Hematopoietic multipotent progenitor cell treated with erythropoietin and hydrocortisone succinate and interleukin-3 and kit ligand, for 4 days (in vitro differentiated cells): Measurements from ENCODE around the gene CEPT1.
"Not testable (repeated sequence)": the region's sequence is repeated elsewhere in the genome, so short reads cannot be mapped to it uniquely, and the experiment has no call there.

Experiments
- DNase-seq: peaks from one replicate; pipeline ENCODE4 v3.0.0-alpha.2; 2015

CEPT1 gene

DNA sequence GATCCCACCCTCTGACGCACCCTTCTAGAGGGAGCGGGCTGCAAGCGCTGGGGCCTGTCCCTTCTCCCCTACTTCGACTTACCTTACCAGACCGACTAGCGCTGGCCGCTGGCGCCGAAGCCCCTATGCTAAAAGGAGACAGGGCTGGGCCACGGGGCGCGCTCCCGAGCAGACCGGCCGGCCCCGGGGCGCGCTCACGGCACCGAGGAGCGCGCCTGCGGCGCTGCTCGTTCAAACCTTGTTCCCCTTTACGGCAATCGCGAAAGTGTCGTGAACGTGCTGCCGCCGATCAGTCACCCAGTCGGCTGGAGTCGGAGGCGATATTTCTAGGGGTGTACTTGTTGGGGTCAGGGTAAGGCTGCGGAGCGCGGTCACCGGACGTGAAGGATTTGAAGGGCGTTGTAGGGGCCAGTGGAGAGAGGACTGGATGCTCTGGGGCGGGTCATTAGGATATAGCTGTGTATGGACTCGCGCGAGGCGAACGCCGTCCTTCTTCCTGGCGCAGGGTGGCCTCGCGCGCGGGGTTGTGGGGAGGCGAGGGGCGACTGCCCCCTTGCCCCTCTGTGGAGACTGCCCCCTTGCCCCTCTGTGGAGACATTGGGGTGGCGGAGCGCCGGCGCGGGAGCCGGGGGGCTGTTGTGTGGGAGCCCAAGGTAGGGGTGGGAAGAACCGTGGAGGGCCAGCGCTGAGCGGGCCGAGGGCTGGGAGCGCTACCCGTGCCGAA, at the start of gene CEPT1, which contains the start of gene DRAM2:
TSS of gene CEPT1 (plus strand) at position 268 of the 724 bp plus-strand sequence. CDS start 7,492 bp downstream, outside the sequence.
TSS of gene DRAM2 (minus strand) at position 138 of the 724 bp plus-strand sequence. CDS start 8,539 bp downstream, outside the sequence.
- peak; percentile 97 for DNase-seq

DNA sequence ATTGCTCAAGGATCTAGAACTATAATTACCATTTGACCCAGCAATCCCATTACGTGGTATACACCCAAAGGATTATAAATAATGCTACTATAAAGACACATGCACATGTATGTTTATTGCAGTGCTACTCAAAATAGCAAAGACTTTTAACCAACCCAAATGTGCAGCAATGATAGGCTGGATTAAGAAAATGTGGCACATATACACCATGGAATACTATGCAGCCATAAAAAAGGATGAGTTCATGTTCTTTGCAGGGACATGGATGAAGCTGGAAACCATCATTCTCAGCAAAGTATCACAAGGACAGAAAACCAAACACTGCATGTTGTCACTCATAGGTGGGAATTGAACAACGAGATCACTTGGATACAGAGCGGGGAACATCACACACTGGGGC, 44.6 kb upstream of the CEPT1 start:
- not testable (repeated sequence) for DNase-seq

DNA sequence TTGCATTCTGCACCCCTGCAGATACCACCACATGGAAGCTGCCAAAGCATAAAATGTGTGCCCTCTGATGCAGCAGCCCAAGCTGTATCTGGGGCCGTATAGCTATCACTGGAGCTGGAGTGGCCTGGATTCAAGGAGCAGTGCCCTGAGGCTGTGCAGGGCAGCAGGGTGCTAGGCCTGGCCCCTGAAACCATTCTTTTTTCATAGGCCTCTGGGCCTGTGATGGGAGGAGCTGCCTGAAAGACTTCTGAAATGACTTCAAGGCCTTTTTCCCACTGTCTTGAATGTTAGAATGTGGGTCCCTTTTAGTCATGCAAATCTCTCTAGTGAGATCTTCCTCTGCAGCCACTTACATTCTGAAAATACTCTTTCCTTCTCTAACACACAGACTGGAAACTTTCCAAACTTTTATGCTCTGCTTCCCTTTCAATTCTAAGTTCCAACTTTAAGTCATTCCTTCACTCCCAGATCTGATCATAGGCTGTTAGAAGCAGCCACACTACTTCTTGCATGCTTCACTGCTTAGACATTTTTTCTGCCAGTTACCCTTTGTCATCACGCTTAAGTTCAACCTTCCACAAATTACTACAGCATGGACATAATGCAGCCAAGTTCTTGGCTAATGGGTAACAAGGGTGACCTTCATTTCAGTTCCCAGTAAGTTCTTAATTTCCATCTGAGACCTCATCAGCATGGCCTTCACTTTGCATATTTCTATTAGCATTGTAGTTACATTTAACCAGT, 42.5 kb upstream of the CEPT1 start:
- DNase-seq: no peak

DNA sequence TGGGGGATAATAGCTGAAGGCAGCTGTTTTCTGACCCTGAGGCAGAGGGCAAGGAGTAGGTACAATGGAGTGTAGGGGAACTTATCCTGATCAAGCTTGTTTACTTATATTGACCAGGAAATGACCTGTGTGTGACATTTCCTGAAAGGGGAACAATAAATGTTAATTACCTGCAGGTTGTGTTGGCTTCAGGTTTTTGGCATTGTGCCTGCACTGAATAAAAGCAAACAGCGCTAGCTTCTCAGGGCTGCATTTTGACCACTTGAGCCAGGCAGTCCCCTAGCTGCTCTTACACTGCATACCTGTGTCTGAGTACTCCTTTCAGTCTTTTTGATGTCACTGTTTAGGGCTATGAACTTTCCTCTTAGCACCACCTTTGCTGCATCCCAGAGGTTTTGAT, 40.7 kb upstream of the CEPT1 start:
- no peak for DNase-seq

DNA sequence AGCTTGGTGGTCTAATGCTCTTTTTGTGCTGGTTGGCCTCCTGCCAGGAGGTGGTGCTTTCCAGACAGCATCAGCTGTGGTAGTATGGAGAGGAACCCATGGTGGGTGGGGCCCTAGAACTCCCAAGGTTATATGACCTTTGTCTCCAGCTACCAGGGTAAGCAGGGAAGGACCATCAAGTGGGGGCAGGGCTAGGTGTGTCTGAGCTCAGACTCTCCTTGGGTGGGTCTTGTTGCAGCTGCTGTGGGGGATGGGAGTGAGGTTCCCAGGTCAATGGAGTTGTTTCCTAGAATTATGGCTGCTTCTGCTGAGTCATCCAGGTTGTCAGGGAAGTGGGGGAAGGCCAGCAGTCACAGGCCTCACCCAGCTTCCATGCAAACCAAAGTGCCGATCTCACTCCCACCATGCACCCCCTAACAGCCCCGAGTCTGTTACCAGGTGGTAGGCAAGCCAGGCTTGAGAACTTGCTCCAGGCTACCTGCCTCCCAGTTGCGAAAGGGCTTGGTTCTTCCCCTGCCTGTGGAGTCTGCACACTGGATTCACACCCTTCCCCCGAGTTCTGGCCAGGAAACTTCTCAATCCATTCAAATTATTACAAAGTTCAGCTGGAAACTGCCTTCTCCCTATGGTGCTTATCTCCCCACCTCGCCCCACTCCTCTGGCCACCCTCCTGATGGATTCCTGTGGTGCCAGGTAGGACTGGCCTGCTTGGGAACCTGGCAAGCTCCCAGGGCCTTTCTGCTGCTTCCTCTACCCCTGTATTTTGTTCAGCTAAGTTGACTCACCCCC, 38.0 kb upstream of the CEPT1 start:
- DNase-seq: no peak

DNA sequence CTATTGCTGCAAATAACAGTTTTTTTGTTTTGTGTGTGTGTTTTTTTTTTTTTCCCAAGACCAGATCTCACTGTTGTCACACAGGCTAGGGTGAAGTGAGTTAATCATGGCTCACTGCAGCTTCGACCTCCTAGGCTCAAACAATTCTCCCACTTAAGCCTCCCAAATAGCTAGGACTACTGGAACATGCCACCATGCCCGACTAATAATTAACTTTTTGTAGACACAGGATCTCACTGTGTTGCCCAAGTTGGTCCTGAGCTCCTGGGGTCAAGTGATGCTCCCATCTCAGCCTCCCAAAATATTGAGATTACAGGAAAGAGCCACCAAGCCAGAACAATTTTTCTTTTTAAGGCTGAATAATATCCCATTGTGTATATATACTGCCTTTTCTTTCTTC, 35.0 kb upstream of the CEPT1 start:
- no peak for DNase-seq

DNA sequence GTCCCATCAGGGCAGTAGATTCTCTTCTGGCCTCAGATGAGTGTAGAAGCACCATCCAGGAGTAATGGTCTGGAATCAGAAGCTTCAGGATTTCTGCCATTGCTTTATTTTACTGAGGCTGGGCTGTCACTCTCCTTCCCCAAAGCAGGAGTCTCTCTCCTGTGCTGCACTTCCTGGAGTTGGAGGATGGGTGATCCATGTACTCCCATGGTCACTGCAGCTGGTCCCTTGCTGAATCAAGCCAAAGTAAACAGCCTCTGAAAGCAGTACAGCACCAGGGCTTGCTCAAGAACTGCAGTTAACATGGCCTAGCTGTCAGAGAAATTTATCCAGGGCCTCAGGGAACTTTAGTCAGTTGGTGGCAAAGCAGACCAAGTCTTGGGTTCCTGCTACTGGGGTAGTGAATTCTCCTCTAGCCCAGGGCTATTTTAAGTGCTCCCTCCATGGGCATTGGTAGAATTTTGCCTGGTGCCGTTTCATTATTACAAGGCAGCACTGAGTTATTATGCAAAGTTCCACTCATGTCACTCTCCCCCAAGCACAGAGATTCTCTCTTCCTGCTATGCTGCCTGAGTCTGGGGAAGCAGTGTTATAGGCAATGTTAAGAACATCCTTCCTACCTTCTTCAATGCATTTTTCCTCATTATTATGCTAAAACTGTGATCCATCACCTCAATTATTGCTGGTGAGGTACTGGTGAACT, 29.7 kb upstream of the CEPT1 start:
- no peak for DNase-seq

DNA sequence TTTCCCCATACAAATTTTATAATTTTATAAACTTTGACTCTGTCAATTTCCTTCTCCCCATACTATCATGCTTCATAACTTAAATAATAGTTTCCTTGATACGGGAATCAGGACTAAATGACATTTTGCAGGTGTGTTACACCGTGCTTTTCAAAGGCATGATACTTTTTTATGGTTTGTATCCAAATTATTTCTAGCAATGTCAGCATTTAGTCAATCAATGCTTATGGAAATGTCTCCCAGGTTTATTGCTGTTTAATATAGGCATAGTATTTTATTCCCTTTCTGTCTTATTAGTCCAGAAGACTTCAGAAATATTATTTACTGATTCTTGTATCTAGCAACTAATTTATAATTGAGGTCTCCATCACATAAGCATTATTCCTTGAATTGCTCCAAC, 23.5 kb upstream of the CEPT1 start:
- DNase-seq: no peak

DNA sequence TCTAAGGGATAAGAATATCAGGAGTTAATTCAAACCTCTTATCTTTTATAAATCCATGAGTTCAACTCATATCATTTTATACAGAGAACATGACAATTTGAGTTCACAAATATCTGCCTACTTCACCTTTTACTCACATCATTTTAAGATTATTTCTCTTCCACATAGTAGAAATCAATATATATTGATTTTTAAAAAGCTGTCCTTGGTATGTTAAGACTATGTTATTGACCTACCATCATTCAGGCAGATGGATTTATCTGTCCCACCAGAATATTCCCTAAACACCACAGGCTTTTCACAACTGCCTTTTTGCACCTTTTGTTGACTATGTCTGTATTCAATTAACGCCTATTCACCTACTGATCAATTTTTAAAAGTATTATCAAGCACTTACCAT, 13.7 kb upstream of the CEPT1 start:
- no peak for DNase-seq

DNA sequence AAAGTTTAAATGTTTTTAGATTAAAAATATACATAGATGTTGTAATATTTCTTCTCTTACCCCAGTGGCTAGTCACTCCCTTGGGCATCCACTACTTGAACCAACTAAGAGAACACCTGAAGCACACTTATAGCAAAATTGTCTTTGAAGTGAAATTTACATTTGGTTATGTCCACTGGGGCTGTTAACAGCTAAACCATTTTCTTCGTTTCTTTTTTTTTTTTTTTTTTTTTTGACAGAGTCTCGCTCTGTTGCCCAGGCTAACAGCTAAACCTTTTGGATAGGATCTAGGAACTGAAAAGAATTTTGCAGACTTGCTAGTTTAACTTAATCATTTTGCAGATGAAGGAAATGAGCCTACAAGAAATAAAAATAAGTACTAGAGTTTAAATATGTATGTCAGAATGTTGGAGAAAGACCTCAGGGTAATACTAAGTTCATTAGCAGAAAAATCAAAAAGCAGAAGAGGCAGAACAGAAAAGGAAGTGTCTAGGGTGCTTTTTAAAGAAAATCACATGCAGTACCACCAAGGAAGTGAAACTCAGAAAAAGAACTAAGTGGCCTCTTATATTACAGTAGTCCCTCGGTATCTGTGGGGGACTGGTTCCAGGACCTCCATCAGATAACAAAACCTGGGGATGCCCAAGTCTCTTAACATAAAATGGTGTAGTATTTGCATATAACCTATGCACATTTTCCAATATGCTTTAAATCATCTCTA, 11.9 kb upstream of the CEPT1 start:
- DNase-seq: peak; percentile 12

DNA sequence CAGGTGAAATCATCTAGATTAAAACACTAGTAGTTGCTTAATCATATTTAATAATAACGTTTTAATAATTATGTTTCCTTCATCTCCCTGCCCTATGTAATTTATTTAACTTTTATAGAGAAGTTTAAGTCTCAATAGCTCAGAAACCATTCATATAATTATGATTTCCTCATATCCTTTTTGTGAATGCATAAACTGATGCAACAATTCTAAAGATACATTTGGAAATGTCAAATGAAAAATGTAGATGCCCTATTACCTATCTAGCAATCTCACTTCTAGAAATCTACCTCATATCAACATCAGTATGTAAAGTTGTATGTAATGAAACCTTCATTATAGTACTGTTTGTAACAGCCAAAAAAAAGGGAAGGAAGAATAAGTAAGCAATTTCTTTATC, 10.6 kb upstream of the CEPT1 start:
- peak; percentile 7 for DNase-seq

DNA sequence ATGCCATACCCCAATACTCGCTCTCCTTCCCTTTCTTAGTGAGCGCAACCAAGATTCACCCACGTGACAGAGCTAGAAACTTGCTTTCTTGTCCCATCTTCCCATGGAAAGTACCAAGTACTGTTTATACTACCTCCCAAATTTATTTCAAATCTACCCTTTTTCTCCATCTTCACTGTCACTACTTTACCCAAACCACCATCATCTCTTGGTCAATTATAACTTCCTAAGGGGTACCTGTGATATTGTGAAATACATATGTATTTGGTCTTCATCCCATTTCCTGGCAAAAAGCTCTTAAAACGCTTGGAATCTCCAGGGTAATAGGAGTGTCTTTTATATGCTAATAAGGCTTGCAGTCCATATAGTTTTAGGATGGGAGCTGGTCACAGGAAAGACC, 8.3 kb upstream of the CEPT1 start:
- no peak for DNase-seq

DNA sequence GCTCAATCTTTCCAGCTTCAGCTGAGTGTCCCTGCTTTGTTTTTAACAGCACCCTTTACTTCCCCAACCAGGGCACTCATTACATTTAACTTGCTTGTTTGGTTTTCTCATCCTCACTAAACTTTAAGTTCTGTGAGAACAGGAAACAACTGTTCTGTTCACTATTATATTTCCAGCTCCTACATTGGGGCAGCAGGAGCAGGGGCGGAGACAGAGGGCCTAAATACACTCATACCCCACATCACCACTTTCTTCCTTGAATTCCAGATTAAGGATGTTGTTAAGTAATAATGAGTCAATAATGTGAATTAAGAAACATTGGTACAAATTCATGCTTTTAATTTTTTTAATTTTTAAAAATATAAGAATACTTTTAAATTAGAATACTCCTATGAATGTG, 6.2 kb upstream of the CEPT1 start:
- no peak for DNase-seq

DNA sequence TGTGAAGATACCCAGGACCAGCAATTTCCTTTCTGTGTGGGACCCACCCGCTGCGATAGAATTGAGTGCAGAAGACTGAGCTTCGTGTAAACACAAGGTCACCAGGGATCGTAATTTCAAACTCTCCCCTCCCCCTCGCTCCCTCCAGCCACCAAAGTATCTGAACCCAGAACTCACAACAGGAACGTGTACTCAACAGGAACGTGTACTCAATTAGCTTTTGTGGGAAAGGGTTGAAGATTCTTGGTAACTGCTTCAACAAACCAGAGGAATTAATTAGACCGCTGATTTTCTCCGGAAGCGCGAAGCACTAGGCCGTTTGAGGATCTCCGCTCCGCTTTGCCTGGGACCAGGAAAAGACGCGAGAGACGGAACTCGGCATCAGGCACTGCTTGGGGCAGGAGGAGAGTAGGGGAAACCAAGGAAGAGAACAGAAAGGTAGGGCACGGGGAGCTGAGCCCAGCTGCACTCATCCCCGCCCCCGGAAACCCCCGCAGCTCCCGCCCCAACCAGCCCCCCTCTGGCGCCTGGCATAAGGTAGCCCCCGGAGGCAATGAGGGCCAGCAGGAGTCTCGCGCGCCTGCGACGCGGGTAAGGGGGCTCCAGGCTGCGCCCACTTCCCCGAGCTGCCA, 583 bp upstream of the CEPT1 start:
- peak; percentile 73 for DNase-seq

DNA sequence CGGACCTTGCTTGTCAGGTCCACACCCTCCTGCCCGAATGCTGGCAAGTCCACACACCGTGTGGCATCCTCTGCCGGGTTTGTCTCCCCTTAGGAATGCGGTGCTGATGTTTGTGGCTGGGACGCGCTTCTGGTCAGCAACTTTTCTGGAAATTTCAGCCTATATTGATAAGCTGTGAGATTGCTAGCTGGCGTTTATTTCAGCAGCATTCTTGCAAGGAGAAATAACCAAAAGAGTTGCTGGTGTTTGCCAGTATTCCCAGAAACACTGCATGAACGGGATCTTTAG, 601 bp downstream of the CEPT1 start:
- DNase-seq: peak; percentile 67

DNA sequence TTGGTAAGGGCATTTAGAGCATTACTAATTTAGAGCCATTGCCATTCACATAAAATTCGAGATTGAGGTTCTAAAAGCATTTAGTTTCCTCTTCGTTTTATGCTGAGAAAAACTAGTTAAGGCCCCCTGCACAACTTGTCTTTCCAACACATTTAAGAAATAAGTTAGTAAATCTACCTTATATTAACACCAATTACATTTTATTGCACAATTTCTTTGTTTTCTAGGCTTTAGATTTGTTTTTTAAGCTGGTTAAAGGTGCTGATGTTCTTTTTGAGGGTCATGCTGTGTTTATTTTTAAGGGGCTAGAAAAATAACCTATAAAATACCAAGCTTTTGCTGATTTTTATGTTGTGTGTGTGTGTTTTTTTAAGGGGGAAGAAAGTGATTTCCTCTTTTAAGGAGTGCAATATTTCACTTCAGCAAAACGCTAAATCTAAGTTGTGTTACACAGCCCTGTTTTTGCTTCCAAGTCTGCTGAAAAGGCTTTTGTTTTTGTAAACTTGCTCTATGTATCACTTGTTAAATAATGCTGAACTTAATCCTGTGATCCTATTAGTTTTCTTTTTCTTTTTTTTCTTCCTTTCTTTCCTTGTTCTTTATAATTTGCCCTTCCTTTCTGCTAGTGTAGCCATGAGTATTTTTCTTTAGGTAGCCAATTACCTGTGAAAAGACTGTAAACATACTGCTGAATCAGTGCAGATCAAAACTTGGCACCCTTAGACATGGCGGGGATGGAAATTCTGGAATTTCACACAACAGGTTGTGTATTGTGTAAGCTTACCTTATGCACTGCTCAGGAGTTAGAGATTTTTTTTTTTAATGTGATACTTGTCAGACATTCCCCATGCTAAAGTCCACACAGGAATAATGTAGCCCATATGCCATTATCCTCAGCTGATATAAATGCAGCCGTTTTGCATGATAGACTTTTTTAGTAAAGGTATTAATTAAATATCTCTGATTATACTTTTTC, 1.5 kb downstream of the CEPT1 start:
- no peak for DNase-seq

DNA sequence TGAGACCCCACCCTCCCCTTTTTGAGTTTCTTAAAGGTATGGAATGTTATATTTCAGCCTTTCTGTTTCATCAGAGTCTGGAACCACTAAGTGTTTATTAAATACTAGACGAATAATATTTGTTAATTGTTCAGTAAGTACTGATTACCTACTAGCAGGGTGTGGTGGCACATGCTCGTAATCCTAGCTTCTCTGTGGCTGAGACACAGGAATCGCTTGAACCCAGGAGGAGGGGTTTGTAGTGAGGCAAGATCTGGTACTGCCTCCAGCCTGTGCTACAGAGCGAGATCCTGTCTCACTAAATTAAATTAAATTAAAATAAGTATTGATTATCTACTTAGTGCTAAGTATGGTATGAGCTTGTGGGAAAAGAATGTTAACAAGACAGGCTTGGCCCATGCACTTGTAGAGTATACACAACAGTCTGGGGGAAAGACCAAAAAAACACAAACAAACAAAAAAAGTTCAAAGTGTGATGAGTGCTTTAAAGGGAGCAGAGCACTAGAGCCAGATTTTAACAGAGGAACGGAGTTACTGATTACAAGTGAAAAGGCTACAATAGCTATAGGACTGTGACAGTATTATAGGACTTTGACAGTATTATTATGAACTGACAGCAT, 2.4 kb downstream of the CEPT1 start:
- peak; percentile 46 for DNase-seq

DNA sequence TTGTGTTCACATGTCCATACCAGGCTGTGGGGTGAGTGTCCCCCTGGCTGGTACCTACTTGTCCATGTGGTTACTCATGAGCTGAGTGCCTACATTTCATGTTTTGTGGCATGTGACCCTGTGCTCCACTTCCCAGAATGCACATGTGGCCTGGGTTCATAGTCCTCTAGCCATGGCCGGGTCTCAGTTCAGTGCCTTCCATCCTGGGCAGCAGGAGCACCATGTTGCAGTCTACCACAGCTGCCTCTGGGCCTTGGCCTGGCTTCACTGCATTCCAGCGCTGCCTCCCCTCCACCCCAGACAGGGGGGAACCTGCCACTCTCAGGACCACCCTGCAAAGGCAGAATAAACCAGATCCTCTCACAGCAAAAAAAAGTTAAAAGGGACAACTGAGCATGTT, 5.5 kb downstream of the CEPT1 start:
- no peak for DNase-seq

DNA sequence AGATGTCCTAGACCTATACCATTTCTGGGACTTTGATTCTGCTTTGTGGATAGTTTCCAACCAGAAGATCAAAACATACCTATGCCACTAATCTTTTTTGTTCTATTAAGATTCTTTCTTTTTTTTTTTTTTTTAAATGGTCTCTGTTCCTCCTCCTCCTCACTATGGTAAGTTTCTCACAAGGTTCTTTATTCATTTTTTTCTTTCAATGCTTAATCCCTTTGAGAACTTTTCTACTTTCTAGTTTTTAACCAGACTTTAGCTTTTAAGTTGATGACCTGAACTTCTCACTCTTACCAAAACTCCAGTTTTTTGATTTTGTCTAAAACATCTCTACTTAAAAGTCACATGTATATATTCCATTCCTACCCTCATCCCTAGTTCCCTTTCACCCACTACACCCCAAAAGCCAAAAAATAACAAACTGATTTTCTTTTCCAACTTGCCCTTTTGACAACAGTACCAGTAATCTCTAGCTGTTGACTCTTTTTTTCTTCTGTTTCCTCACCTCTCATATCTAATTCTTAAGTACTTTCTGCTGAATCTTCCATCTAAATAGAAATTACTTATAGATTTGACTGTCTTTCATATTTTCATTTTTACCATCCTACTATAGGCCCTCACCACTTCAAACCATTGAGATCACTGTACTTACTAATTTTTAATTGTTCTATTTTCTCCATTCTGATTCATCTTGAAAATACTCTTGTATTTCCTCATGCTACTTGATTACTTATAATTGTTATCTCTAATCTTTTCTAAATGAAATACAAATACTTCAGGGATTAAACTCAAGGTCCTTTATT, 6.1 kb downstream of the CEPT1 start:
- no peak for DNase-seq
